ENCODE data around the gene IGSF21. TPM values are rescaled to one million over a fixed set of nuclear protein-coding genes. Genes with fewer than 3 reads are reported as not detected.

IGSF21 gene
- total RNA-seq, 1 donor from 2014 or later = 1.8 TPM

DNA sequence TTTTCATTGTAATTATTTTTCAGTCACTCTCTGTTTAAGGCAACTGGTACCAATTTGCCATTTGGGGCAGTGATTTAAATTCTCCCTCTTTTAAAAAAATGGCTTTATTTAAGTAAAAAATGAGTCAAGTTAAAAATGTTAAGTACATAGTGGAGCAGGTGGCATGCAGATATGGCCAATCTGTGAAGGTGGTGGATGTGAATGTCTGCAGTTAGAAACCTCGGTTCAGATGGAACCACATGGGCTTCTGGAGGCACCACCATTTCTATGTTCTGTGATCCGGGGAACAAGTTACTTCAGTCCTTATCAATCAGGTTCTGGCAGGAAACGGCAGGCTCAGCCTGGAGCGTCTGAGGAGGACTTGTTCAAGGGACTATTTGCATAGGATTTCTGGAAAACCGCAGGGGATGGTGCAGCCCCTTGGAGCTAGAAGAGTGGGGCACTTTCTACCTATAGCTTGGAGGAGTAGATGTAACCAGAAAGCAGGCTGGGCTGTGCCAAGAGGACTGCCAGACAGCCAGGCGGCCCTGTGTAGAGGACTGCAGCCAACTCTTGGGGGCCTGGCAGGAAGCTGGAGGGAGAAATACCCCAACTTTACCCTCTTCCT lies 12.3 kb downstream of the IGSF21 start:
- intact Hi-C loops (cut with DNase I) = no loop called here
- Histone ChIP-seq H3K4me1 (no peaks in the 10 kb centered on the region), H3K27me3 (ENCODE audit: low read depth) (peaks cover 55% of the 10 kb centered on the region), H3K36me3 (no peaks in the 10 kb centered on the region), H3K4me3 (no peak overlapping the region), H3K27ac (no peak overlapping the region), H3K9me3 (no peaks in the 10 kb centered on the region)
- no peak for DNase-seq
- ATAC-seq = no peak
- TF ChIP-seq, protein P1, sequence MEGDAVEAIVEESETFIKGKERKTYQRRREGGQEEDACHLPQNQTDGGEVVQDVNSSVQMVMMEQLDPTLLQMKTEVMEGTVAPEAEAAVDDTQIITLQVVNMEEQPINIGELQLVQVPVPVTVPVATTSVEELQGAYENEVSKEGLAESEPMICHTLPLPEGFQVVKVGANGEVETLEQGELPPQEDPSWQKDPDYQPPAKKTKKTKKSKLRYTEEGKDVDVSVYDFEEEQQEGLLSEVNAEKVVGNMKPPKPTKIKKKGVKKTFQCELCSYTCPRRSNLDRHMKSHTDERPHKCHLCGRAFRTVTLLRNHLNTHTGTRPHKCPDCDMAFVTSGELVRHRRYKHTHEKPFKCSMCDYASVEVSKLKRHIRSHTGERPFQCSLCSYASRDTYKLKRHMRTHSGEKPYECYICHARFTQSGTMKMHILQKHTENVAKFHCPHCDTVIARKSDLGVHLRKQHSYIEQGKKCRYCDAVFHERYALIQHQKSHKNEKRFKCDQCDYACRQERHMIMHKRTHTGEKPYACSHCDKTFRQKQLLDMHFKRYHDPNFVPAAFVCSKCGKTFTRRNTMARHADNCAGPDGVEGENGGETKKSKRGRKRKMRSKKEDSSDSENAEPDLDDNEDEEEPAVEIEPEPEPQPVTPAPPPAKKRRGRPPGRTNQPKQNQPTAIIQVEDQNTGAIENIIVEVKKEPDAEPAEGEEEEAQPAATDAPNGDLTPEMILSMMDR (IDR thresholded peaks at IDR 0.05) = no peak

DNA sequence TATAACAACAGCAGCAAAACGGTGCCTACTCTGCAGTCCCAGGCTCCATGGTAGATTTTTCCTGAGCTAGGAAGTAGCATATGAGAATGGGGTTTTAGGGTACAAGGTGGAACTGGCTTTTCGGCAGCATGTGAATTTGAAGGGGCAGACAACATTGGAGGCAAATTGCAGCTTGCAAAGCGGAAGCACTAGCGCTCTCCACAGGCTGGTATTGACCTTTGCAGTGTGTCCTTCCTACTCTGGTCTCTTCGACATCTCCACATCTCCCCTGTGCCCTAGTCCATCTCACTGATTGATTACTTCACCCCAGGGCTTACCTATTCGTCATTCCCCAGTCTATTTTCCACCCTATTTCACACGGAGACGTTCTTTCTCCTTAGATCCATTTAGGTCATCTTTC lies 13.0 kb downstream of the IGSF21 start:
- H3K4me1 ChIP-seq = no peaks in the 10 kb centered on the region
- H3K9me3 ChIP-seq = no peaks in the 10 kb centered on the region
- DNase-seq (no peak), ATAC-seq (no peak)
- H3K36me3 ChIP-seq = no peaks in the 10 kb centered on the region
- intact Hi-C loops (cut with DNase I) = no loop called here
- TF ChIP-seq, protein P1 (IDR thresholded peaks at IDR 0.05) = no peak
- H3K4me3 ChIP-seq = no peak overlapping the region
- no peak overlapping the region for H3K27ac ChIP-seq
- peaks cover 51% of the 10 kb centered on the region for H3K27me3 ChIP-seq (ENCODE audit: low read depth)

DNA sequence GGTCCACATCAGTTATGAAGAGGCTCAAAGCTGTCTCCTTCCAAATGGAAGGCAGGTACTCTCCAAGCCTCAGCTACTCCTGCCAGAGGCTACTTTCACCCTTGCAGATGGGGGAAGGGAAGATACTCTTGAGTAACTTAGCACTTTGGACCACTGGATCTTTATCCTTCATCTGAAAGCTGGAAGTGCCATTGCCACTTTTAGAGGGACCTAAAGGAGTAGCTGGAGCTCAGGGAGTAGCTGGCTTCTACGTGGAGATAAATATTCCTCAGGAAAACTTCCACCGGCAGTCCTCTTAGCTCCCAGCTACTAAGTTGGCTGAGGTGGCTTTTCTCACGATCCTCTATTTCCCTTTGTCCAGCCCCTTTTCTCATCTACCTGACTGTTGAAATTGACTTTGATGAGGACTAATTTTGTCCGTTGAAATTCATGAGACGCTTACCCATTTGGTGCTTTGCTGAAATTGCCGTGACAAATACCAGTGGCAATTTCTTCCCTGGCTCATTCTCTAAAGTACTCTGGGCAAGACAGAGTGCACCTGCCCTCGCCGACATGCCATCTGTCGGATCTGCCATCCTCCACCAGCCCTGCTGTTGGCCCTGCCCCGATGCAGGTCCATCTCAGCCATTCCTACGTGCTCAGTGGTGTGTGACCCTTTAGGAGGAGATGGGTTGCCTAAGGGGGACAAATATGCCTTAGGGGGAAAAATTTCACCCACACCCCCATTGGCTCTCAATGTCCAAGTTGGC lies 13.6 kb downstream of the IGSF21 start:
- no peaks in the 10 kb centered on the region for H3K9me3 ChIP-seq
- ATAC-seq (no peak), DNase-seq (no peak)
- peaks cover 49% of the 10 kb centered on the region for H3K27me3 ChIP-seq (ENCODE audit: low read depth)
- no peak overlapping the region for H3K4me3 ChIP-seq
- H3K4me1 ChIP-seq = no peaks in the 10 kb centered on the region
- intact Hi-C loops (cut with DNase I) = no loop called here
- H3K36me3 ChIP-seq = no peaks in the 10 kb centered on the region
- no peak overlapping the region for H3K27ac ChIP-seq
- TF ChIP-seq, protein P1 (IDR thresholded peaks at IDR 0.05) = no peak

DNA sequence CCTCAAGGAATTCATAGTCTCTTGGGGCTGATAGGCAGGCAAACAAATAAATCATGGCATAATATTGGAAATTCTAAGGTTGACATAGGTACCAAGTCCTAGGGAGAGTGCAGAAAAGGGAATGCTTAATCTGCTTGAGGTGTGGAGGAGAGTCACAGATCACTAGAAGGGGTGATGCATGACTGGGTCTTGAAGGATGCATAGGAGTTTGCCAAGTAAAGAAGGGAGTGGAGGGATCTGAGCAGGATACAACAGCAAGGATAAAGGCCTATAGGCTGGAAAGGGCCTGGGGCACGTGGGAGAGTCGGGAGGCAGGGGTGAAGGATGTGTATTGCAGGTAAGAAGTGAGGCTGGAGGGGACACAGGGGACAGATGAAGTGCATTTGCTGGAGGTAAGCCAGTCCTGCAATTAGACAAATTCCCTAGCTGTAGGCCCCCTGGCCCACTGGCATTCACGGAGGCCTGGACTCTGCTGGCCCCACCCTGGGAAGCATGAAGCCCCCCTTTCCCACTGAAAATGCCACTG lies 15.9 kb downstream of the IGSF21 start:
- ATAC-seq (no peak), DNase-seq (no peak)
- H3K9me3 ChIP-seq = no peaks in the 10 kb centered on the region
- no peak overlapping the region for H3K4me3 ChIP-seq
- TF ChIP-seq, protein P1 (IDR thresholded peaks at IDR 0.05) = no peak
- peaks cover 27% of the 10 kb centered on the region for H3K27me3 ChIP-seq (ENCODE audit: low read depth)
- intact Hi-C loops (cut with DNase I) = no loop called here
- no peak overlapping the region for H3K27ac ChIP-seq
- H3K36me3 ChIP-seq = no peaks in the 10 kb centered on the region
- no peaks in the 10 kb centered on the region for H3K4me1 ChIP-seq

DNA sequence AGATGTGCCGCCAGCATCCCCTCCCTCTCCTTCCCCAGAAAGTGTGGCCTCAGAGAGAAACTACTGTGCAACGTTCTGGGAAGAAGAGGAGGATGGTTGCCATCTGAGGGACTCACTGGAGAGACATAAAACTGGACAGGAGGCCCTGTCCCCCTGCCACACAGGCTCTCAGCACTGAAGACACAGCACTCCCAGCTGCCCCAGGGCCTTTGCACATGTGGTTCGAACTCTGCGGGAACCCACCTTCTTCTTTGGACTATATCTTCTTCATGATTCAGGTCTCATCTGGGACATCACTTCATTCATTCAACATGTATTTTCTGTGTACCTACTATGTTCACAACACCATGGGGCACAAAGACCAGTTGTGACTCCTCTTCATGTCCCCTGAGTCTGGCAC lies 17.4 kb downstream of the IGSF21 start:
- Histone ChIP-seq H3K27me3 (ENCODE audit: low read depth) (peaks cover 22% of the 10 kb centered on the region), H3K4me1 (no peaks in the 10 kb centered on the region), H3K27ac (no peak overlapping the region), H3K36me3 (no peaks in the 10 kb centered on the region), H3K4me3 (no peak overlapping the region), H3K9me3 (no peaks in the 10 kb centered on the region)
- ATAC-seq = no peak
- intact Hi-C loops (cut with DNase I) = no loop called here
- TF ChIP-seq, protein P1 (IDR thresholded peaks at IDR 0.05) = no peak
- DNase-seq = no peak
